Nephron (organoid): ENCODE data around the gene CLIC5.
A peak's percentile ranks its signal among the peaks of the same experiment; 100 is the strongest.

Source experiments
- H3K27ac Mint-ChIP-seq, 3 experiments: 2 replicates each; pipeline ENCODE4 v1.8.0; 2020; ENCODE audit warnings: mixed read lengths in 3 of 3, mild to moderate bottlenecking in 2 of 3, moderate library complexity in 1 of 3
- H3K27me3 Mint-ChIP-seq: 2 replicates; pipeline ENCODE4 v1.8.0; 2021; ENCODE audit warnings: low read depth, mild to moderate bottlenecking, moderate library complexity, mixed read lengths
- H3K36me3 Mint-ChIP-seq: 2 replicates; pipeline ENCODE4 v1.8.0; 2020; ENCODE audit warnings: low read depth, mixed read lengths
- H3K4me1 Mint-ChIP-seq: 2 replicates; pipeline ENCODE4 v1.8.0; 2020; ENCODE audit warnings: mixed read lengths
- H3K4me3 Mint-ChIP-seq, 3 experiments: 2 replicates each; pipeline ENCODE4 v1.8.0; 2020; ENCODE audit warnings: mild to moderate bottlenecking in 3 of 3, mixed read lengths in 3 of 3, moderate library complexity in 2 of 3
- H3K9me3 Mint-ChIP-seq: 2 replicates; pipeline ENCODE4 v1.8.0; 2020; ENCODE audit warnings: mixed read lengths
- TF ChIP-seq, protein P1 (sequence below), 3 experiments: fragments of 200-600 bp; sonication (generic); IDR thresholded peaks; one replicate each; pipeline ENCODE4 v1.5.0; 2021; ENCODE audit warnings: antibody characterized with exemption in 3 of 3; ENCODE audit not compliant: unreplicated experiment in 3 of 3

Gene CLIC5

DNA sequence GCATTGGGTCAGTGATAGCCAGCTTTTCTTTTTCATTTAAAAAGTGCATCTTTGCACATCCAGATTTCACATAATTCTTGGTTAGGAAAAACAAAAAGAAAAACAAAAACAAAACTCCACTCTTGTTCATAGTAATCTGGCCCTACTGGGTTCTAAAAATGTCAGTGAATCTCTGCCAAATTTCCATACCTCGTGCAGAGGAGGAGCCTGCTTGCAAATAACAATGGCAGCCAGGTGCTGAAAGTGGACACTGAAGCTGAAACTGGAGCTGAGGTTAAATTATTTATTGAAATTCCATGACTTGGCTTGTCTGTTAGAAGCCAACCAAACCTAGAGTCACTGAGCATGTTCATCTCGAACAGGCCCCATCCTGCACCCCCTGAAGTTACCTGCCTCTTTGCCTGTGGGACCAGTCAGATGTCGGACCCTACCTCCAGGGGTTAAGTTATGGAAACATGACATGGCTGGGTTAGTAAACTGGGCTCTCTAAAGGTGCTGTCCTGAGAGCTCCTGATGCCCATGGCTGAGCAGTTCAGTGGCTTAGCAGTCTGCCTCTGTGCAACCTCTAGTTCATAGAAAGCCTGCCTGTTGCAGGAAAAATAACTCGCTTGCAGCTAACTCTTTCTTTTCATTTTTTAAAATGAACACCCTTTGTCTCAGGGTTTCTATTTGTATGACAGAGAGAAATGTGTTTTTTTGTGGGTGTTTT lies 42.7 kb downstream of the CLIC5 start:
- H3K4me1 Mint-ChIP-seq: peaks cover 5% of the 10 kb centered on the region
- peaks cover 10% of the 10 kb centered on the region for H3K27me3 Mint-ChIP-seq
- TF ChIP-seq, protein P1, sequence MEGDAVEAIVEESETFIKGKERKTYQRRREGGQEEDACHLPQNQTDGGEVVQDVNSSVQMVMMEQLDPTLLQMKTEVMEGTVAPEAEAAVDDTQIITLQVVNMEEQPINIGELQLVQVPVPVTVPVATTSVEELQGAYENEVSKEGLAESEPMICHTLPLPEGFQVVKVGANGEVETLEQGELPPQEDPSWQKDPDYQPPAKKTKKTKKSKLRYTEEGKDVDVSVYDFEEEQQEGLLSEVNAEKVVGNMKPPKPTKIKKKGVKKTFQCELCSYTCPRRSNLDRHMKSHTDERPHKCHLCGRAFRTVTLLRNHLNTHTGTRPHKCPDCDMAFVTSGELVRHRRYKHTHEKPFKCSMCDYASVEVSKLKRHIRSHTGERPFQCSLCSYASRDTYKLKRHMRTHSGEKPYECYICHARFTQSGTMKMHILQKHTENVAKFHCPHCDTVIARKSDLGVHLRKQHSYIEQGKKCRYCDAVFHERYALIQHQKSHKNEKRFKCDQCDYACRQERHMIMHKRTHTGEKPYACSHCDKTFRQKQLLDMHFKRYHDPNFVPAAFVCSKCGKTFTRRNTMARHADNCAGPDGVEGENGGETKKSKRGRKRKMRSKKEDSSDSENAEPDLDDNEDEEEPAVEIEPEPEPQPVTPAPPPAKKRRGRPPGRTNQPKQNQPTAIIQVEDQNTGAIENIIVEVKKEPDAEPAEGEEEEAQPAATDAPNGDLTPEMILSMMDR (IDR thresholded peaks at IDR 0.05; ENCODE audit: unreplicated experiment in 3 of 3): no peak
- H3K27ac Mint-ChIP-seq: no peak overlapping the region
- no peak overlapping the region for H3K4me3 Mint-ChIP-seq
- peaks cover 4% of the 10 kb centered on the region for H3K9me3 Mint-ChIP-seq
- H3K36me3 Mint-ChIP-seq: peaks cover 7% of the 10 kb centered on the region

DNA sequence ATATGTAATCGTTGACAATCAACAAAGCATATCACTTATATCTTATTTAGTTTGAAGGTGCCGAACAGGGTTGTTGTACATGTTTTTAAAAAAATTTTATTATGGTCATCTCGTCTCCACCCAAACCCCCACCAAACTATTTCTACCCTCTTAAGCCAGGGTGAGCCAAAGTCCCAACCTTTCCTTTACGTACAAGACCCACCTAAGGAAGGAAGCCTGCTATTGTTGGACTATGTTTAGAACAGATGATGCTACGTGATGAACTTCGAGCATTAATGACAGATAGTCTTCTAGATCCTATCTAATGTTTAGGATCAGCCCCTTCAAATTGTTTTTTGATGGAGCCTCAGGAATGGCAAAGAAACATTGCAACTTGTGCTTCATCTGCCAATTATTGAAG lies 44.4 kb downstream of the CLIC5 start:
- peaks cover 4% of the 10 kb centered on the region for H3K9me3 Mint-ChIP-seq
- H3K27me3 Mint-ChIP-seq: peaks cover 10% of the 10 kb centered on the region
- TF ChIP-seq, protein P1 (IDR thresholded peaks at IDR 0.05; ENCODE audit: unreplicated experiment in 3 of 3): no peak
- peaks cover 7% of the 10 kb centered on the region for H3K36me3 Mint-ChIP-seq
- peak overlapping the region in 1 of 3 experiments; percentile 49 for H3K27ac Mint-ChIP-seq
- no peak overlapping the region for H3K4me3 Mint-ChIP-seq
- peaks cover 5% of the 10 kb centered on the region for H3K4me1 Mint-ChIP-seq

DNA sequence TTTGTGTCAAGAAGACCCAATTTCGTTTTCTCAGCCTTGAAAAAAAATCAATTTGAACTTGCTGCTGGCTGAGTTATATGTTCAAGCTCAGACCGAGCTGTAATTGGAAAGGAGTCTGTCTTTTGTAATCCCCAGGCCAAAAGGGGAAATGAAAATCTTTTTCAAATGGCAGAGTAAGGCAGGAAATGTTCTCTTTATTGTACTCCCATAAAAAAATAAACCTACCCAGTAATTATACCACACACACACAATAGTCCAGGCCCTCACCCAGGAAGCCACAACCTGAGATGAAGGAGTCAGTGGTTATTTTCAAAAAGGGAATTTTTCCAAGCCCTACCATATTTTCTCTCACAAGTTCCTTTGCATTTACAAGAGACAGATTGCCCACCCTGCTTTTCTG lies 45.3 kb downstream of the CLIC5 start:
- Mint-ChIP-seq H3K27me3 (peaks cover 10% of the 10 kb centered on the region), H3K27ac (peak overlapping the region; percentile 43 to 61 (median 49)), H3K36me3 (peaks cover 7% of the 10 kb centered on the region), H3K9me3 (peaks cover 6% of the 10 kb centered on the region), H3K4me3 (no peak overlapping the region), H3K4me1 (peaks cover 12% of the 10 kb centered on the region)
- TF ChIP-seq, protein P1 (IDR thresholded peaks at IDR 0.05; ENCODE audit: unreplicated experiment in 3 of 3): no peak

DNA sequence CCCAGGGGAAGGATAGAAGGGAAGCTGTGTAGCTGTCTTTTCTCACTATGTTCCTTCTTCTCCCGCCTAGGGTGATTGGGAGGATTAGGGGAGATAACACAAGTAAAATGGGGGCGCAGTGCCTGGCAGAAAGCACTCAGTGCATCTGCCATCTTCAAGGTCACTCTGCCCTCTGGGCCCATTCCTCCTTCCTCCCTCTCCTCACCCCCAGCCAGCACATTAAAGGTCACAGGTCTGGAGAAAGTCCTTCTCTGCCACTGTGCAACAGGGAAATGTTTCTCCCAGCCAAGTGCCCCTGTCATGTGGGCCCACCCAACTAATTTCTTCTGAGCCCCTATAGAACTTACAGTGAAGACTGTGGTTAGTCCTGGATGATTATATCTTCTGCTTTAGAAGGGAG lies 45.8 kb downstream of the CLIC5 start:
- Mint-ChIP-seq H3K36me3 (peaks cover 5% of the 10 kb centered on the region), H3K9me3 (peaks cover 7% of the 10 kb centered on the region), H3K4me3 (no peak overlapping the region), H3K27ac (peak overlapping the region in 1 of 3 experiments; percentile 49), H3K27me3 (peaks cover 10% of the 10 kb centered on the region), H3K4me1 (peaks cover 12% of the 10 kb centered on the region)
- TF ChIP-seq, protein P1 (IDR thresholded peaks at IDR 0.05; ENCODE audit: unreplicated experiment in 3 of 3): no peak

DNA sequence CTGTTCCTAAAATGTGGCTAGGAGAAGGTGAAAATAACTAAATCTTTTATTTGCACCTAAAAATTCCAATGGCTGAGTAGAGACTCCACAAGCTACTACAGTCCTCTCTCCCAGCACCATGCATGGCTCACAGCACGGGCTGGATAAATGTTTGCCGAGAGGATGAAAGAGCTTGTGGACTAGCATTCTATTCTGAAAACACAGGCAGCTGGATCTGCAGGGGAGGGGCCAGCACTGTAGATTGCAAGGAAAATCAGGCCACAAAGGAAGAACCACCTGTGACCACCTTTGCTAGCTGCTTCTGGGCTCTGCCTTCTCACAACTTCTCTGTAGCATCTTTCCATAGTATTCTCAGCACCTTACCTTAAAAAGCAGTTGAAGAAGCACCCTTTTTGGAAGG lies 46.6 kb downstream of the CLIC5 start:
- Mint-ChIP-seq H3K27me3 (peaks cover 10% of the 10 kb centered on the region), H3K4me1 (peaks cover 12% of the 10 kb centered on the region), H3K36me3 (no peaks in the 10 kb centered on the region), H3K27ac (peak overlapping the region in 1 of 3 experiments; percentile 49), H3K9me3 (peaks cover 6% of the 10 kb centered on the region), H3K4me3 (no peak overlapping the region)
- TF ChIP-seq, protein P1 (IDR thresholded peaks at IDR 0.05; ENCODE audit: unreplicated experiment in 3 of 3): no peak

DNA sequence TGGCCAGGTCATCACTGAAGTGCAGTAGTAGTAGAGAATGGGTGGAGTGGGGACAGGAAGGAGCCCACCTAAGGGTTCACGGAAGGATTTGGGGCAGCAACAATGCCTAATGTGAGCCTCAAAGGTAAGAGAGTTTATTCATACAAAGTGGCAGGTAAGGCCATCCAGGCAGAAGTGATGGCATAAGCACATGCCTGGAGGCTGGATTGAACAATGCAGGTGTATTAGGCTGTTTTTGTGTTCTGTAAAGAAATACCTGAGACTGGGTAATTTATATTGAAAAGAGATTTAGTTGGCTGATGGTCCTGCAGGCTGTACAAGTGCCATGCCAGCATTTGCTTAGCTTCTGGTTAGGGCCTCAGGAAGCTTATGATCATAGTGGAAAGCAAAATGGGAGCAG lies 48.3 kb downstream of the CLIC5 start:
- Mint-ChIP-seq H3K9me3 (peaks cover 6% of the 10 kb centered on the region), H3K4me1 (peaks cover 12% of the 10 kb centered on the region), H3K36me3 (peaks cover 6% of the 10 kb centered on the region), H3K27me3 (peaks cover 7% of the 10 kb centered on the region), H3K27ac (peak overlapping the region in 2 of 3 experiments; percentile 49 to 56), H3K4me3 (no peak overlapping the region)
- TF ChIP-seq, protein P1 (IDR thresholded peaks at IDR 0.05; ENCODE audit: unreplicated experiment in 3 of 3): no peak
